Memory B cell (primary cell): ENCODE data around the gene RAPGEF2.
A peak's percentile ranks its signal among the peaks of the same experiment; 100 is the strongest.

Experiments
- ATAC-seq: fragments of 150-1000 bp; cut with Tn5 transposase; 2 replicates; pipeline ENCODE4 v1.10.0; 2021; ENCODE audit warnings: low read depth, mild to moderate bottlenecking, moderate library complexity
- DNase-seq, 2 donors: peaks; one replicate each; pipeline ENCODE4 v3.0.0; 2022; ENCODE audit warnings: low spot score in 2 of 2
- H3K27ac Mint-ChIP-seq: one replicate; pipeline ENCODE4 v1.8.0; 2022; ENCODE audit warnings: mild to moderate bottlenecking, moderate library complexity, mixed read lengths
- H3K27me3 Mint-ChIP-seq: one replicate; pipeline ENCODE4 v1.8.0; 2022; ENCODE audit warnings: mixed read lengths
- H3K36me3 Mint-ChIP-seq: one replicate; pipeline ENCODE4 v1.8.0; 2022; ENCODE audit warnings: mild to moderate bottlenecking, mixed read lengths
- H3K4me1 Mint-ChIP-seq: one replicate; pipeline ENCODE4 v1.8.0; 2022; ENCODE audit warnings: mixed read lengths
- H3K4me3 Mint-ChIP-seq: one replicate; pipeline ENCODE4 v1.8.0; 2022; ENCODE audit warnings: mild to moderate bottlenecking, moderate library complexity, mixed read lengths
- H3K9me3 Mint-ChIP-seq: one replicate; pipeline ENCODE4 v1.8.0; 2022; ENCODE audit warnings: mixed read lengths

The RAPGEF2 gene

DNA sequence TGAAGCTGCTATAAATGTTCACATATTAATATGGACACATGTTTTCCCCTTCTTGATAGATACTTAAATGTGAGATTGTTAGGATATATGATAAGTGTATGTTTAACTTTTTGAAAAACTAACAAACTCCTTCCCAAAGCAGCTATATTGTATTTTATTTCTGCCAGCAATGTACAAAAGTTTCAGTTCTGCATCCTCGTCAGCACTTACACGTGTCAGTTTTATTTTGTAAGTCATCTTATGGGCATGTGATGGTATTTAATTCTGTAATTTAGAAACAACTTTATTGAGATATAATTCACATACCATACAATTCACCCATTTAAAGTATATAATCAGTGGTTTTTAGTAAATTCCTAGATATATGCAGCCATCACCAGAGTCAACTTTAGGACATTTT is 31.6 kb downstream of the RAPGEF2 start:
- H3K36me3 Mint-ChIP-seq = peaks cover 3% of the 10 kb centered on the region
- no peaks in the 10 kb centered on the region for H3K27me3 Mint-ChIP-seq
- H3K4me3 Mint-ChIP-seq = no peak overlapping the region
- ATAC-seq = peak; percentile 26
- DNase-seq = no peak
- peaks cover 21% of the 10 kb centered on the region for H3K4me1 Mint-ChIP-seq
- H3K27ac Mint-ChIP-seq = no peak overlapping the region
- no peaks in the 10 kb centered on the region for H3K9me3 Mint-ChIP-seq

DNA sequence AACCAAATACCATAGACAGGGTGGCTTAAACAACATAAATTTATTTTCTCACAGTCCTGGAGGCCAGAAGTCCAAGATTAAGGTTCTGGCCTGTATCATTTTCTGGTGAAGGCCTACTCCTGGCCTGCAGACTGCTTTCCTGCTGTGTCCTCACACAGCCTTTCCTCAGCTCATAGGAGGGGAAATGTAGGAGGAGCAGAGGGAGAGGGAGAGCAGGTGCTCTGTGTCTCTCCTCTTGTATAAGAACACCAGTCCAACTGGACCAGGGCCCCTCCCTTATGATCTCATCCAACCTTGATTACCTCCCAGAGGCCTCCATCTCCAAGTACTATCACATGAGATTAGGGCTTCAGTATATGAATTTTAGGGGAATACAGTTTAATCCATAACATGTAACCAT is 34.3 kb downstream of the RAPGEF2 start:
- DNase-seq (no peak), ATAC-seq (no peak)
- no peaks in the 10 kb centered on the region for H3K27me3 Mint-ChIP-seq
- H3K4me3 Mint-ChIP-seq = no peak overlapping the region
- H3K9me3 Mint-ChIP-seq = no peaks in the 10 kb centered on the region
- H3K36me3 Mint-ChIP-seq = peaks cover 4% of the 10 kb centered on the region
- H3K4me1 Mint-ChIP-seq = peaks cover 26% of the 10 kb centered on the region
- no peak overlapping the region for H3K27ac Mint-ChIP-seq

DNA sequence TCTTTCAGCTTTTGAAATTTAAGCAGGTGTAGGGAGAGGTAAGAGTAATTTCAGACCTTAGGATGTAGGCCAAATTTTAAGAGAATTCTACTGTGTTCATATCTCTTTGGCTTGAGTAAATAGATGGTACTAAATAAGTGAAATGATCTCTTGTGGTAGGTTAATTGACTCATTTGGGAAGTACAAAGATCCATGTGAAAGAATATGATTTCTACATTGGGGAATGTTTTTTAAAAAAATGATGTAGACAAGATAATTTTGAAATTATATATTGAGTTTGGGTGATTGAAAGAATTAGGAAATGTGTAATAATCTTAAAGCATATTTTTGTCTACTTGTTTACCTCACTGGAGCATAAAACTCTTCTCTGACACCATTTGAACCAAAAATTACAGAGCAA is 35.6 kb downstream of the RAPGEF2 start:
- Mint-ChIP-seq H3K36me3 (peaks cover 4% of the 10 kb centered on the region), H3K4me1 (peaks cover 26% of the 10 kb centered on the region), H3K27me3 (no peaks in the 10 kb centered on the region), H3K27ac (no peak overlapping the region), H3K9me3 (no peaks in the 10 kb centered on the region), H3K4me3 (no peak overlapping the region)
- DNase-seq (no peak), ATAC-seq (no peak)

DNA sequence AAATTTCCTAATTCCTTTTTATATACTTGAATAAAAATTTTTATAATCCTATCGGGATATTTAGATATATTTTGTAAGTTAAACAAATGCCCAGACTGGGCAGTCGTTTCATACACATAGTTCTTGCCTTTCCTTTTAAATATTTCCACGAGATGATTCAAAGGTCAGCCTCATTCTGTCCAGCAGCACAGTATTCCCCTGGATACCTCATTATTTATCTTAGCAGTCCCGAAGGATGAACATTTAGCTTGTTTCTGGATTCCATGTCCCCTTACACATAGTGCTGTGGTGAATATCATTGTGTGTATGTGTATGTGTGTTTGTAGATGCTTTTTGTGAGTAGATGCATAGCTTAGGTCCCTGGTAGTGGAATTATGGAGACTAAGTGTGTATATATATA is 38.3 kb downstream of the RAPGEF2 start:
- Mint-ChIP-seq H3K4me1 (peaks cover 23% of the 10 kb centered on the region), H3K9me3 (no peaks in the 10 kb centered on the region), H3K4me3 (no peak overlapping the region), H3K36me3 (peaks cover 4% of the 10 kb centered on the region), H3K27me3 (no peaks in the 10 kb centered on the region), H3K27ac (no peak overlapping the region)
- no peak for DNase-seq
- ATAC-seq = no peak

- Mint-ChIP-seq H3K9me3 (no peaks in the 10 kb centered on the region), H3K36me3 (peaks cover 4% of the 10 kb centered on the region), H3K27ac (no peak overlapping the region), H3K4me1 (peaks cover 20% of the 10 kb centered on the region), H3K4me3 (no peak overlapping the region), H3K27me3 (no peaks in the 10 kb centered on the region)
- DNase-seq = no peak
- ATAC-seq = no peak
Observed at GRCh38 chr4:159142241-159142640, 39.4 kb downstream of the RAPGEF2 start.

DNA sequence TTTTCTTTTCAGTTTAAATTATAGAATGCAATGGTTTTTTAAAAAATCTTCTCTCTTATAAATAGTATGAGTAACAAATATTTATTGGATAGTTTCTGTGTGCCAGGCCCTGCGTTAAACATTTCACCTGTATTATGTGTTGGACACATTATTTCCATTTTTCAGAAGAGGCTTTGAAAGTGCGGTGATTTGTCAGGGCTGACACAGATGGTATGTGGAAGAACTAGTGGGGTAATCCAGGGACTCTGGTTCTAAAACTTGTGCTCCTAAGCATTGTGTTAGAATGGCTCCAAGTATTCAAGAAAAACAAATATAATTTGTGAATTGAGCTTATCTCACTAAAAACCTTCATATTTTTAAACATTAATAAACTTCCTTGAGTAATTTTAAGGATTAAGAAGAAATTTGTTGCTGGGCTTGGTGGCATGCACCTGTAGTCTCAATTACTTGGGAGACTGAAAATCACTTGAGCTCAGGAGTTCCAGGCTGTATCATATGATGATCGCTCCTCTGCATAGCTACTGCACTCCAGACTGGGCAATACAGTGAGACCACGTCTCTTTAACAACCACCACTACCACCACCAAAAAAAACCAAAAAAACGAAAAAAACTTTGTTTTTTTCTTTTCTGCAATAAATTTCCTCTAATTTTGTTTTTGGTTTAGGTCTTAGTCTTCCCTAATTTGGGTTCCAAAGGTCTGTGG is 40.0 kb downstream of the RAPGEF2 start:
- ATAC-seq (no peak), DNase-seq (no peak)
- H3K4me1 Mint-ChIP-seq = peaks cover 18% of the 10 kb centered on the region
- no peaks in the 10 kb centered on the region for H3K27me3 Mint-ChIP-seq
- no peak overlapping the region for H3K4me3 Mint-ChIP-seq
- H3K36me3 Mint-ChIP-seq = peaks cover 4% of the 10 kb centered on the region
- no peaks in the 10 kb centered on the region for H3K9me3 Mint-ChIP-seq
- no peak overlapping the region for H3K27ac Mint-ChIP-seq

DNA sequence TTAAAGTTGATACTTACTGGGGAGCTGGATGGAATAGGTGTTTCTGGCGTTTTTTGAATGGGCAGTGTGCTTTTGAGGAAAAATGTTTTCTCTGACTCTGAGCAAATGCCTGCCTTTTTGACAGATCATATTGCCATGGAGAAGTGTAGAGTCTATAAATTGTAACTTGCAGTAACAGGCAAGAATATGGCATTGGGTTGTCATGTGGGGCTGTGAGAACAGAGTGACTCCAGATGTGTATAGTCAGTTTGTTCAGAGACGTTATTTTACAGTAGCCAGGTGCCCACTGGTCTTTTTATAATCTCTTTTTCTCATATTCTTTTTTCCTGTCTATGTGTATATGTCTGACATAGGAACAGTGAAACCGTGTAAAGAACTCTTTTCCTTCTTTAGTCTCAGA is 40.8 kb downstream of the RAPGEF2 start:
- Mint-ChIP-seq H3K27me3 (no peaks in the 10 kb centered on the region), H3K4me1 (peaks cover 17% of the 10 kb centered on the region), H3K9me3 (no peaks in the 10 kb centered on the region), H3K4me3 (no peak overlapping the region), H3K36me3 (peaks cover 4% of the 10 kb centered on the region), H3K27ac (no peak overlapping the region)
- ATAC-seq = no peak
- no peak for DNase-seq

DNA sequence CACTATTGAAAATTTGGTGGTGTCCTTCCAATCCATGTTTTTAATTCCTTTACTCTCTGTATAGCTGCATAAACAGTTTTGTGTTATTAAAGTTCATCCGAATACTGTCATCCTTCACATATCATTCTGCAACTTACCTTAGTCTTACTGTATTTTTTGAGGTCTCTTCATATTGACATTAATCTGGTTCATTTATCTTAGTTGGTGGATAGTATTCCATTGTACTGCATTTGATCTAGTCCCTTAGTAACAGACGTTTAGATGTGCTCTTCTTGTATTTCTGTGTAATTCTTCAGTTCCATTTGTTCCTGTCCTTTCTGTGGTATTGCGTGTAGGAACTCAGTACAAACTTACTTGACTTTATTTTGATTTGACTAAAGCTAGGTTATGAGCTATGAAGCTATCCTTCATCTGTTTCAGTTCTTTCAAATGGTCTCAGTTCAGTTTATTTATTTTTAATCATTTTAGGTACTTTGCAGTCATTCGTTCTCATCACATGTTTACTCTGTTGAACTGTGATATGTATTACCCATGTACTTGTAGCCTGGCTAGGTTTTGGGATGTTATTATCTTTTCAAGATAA is 41.3 kb downstream of the RAPGEF2 start:
- Mint-ChIP-seq H3K36me3 (peaks cover 2% of the 10 kb centered on the region), H3K4me1 (peaks cover 13% of the 10 kb centered on the region), H3K27ac (no peak overlapping the region), H3K9me3 (no peaks in the 10 kb centered on the region), H3K4me3 (no peak overlapping the region), H3K27me3 (no peaks in the 10 kb centered on the region)
- DNase-seq (no peak), ATAC-seq (no peak)

DNA sequence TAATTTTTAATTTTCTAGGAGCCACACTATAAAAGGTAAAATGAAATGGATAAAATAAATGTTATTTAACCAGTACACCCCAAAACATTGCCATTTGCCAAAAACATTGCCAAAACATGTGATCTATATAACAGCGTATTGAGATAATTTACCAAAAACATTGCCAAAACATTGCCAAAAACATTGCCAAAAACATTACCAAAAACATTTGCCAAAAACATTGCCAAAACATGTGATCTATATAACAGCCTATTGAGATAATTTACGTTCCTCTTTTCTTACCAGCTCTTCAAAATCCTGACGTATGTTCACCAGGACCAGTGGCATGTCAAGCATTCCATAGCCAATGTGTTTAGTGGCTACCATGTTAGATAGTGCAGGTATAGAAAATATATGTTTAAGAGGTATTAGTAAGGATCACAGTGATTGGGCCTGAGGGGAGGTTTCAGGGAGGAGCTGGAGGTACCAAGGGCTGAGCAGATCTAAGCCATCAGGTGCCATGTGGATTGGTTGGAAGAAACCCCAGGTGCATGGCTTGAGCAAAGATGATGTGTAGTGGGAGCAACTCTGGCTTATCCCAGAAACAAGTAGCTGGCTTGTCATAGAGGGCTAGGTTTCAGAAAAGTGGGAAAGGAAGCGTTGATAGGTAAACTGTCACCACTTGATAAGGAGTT is 42.6 kb downstream of the RAPGEF2 start:
- peaks cover 2% of the 10 kb centered on the region for H3K9me3 Mint-ChIP-seq
- ATAC-seq = no peak
- DNase-seq = no peak
- H3K27ac Mint-ChIP-seq = no peak overlapping the region
- peaks cover 2% of the 10 kb centered on the region for H3K36me3 Mint-ChIP-seq
- no peaks in the 10 kb centered on the region for H3K27me3 Mint-ChIP-seq
- no peak overlapping the region for H3K4me3 Mint-ChIP-seq
- peaks cover 15% of the 10 kb centered on the region for H3K4me1 Mint-ChIP-seq

- peaks cover 2% of the 10 kb centered on the region for H3K9me3 Mint-ChIP-seq
- no peak overlapping the region for H3K27ac Mint-ChIP-seq
- no peak for ATAC-seq
- no peaks in the 10 kb centered on the region for H3K27me3 Mint-ChIP-seq
- peaks cover 18% of the 10 kb centered on the region for H3K4me1 Mint-ChIP-seq
- peaks cover 2% of the 10 kb centered on the region for H3K36me3 Mint-ChIP-seq
- no peak for DNase-seq
- H3K4me3 Mint-ChIP-seq = no peak overlapping the region
Observed at GRCh38 chr4:159145992-159146330, 43.1 kb downstream of the RAPGEF2 start.

GRCh38 chr4:159146488-159146887 is 43.6 kb downstream of the RAPGEF2 start:
- DNase-seq = no peak
- peaks cover 19% of the 10 kb centered on the region for H3K4me1 Mint-ChIP-seq
- no peak overlapping the region for H3K4me3 Mint-ChIP-seq
- ATAC-seq = no peak
- no peak overlapping the region for H3K27ac Mint-ChIP-seq
- H3K27me3 Mint-ChIP-seq = no peaks in the 10 kb centered on the region
- peaks cover 1% of the 10 kb centered on the region for H3K36me3 Mint-ChIP-seq
- H3K9me3 Mint-ChIP-seq = peaks cover 2% of the 10 kb centered on the region

GRCh38 chr4:159148441-159148840 is 45.6 kb downstream of the RAPGEF2 start:
- H3K27ac Mint-ChIP-seq = no peak overlapping the region
- DNase-seq (no peak), ATAC-seq (no peak)
- peaks cover 23% of the 10 kb centered on the region for H3K4me1 Mint-ChIP-seq
- H3K36me3 Mint-ChIP-seq = peaks cover 4% of the 10 kb centered on the region
- H3K4me3 Mint-ChIP-seq = no peak overlapping the region
- peaks cover 2% of the 10 kb centered on the region for H3K9me3 Mint-ChIP-seq
- H3K27me3 Mint-ChIP-seq = no peaks in the 10 kb centered on the region

DNA sequence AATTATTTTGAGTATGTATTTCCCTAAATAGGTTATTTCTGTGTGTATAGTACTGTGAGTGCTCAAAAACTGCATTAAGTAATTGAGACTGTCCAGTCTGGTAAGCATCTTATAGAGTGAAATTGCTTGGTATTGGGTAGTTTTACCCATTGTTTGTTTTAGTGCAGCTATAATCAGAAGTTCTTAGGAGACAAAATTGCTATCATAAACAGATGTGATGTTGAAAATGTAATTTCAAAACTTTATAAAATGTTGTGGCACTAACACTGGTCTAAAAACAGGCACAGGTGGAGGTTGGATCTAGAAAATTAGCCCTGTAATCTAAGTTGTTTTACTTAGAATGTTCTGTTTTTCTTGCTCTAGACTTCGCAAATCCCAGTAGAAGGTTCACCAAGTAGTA is 46.8 kb downstream of the RAPGEF2 start:
- H3K36me3 Mint-ChIP-seq = peaks cover 4% of the 10 kb centered on the region
- H3K27ac Mint-ChIP-seq = no peak overlapping the region
- DNase-seq = no peak
- no peak for ATAC-seq
- peaks cover 17% of the 10 kb centered on the region for H3K4me1 Mint-ChIP-seq
- no peak overlapping the region for H3K4me3 Mint-ChIP-seq
- H3K27me3 Mint-ChIP-seq = no peaks in the 10 kb centered on the region
- peaks cover 2% of the 10 kb centered on the region for H3K9me3 Mint-ChIP-seq

DNA sequence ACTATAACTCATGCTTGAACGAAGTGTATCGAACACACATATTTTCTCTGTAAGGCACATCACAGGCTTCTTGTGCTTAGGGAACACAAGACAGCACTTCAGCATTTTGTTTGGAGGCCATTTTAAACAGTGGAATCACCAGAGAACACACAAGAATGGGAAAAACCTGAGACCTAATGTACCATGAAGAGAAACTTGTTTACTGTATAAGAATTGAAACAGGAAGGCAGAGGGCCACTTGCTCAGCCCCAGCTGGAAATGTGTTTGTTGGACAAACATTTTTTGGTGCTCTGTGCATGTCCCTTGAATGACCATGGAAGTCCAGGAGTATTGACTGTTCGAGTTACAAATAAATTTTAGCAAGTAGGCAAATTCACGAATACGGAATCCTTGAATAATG is 47.5 kb downstream of the RAPGEF2 start:
- Mint-ChIP-seq H3K4me1 (peaks cover 17% of the 10 kb centered on the region), H3K27ac (no peak overlapping the region), H3K9me3 (peaks cover 2% of the 10 kb centered on the region), H3K27me3 (no peaks in the 10 kb centered on the region), H3K36me3 (peaks cover 4% of the 10 kb centered on the region), H3K4me3 (no peak overlapping the region)
- ATAC-seq (no peak), DNase-seq (no peak)
